ENCODE results near the gene TRMT61A.

DNA sequence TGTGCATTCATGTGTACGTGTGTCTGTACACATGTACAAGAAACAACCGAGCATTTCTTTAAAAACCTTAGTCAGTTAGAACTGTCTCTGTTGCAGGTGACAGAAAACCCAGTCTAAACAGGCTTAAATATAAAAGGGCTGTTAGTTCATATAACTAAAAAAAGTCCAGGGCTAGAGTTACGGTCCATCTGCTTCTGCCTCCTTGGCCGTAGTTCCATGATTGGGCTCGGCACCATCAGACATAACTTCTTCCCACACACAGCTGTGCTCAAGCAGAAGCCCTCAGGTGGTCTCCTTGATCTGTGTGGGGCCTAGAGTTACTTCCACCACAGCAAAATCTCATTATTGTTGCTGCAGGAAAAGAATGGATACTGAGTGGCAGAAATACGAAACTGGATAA, 40.9 kb upstream of the TRMT61A start:
- TF ChIP-seq POLR2A (IDR thresholded peaks at IDR 0.05; ENCODE audit: low read depth, low read length): no peak
- TF ChIP-seq POLR2AphosphoS5 (IDR thresholded peaks at IDR 0.05; ENCODE audit: low read depth, low read length): no peak
- TF ChIP-seq SPI1 (IDR thresholded peaks at IDR 0.05; ENCODE audit: low read depth, low read length): no peak
- TF ChIP-seq TAF1 (IDR thresholded peaks at IDR 0.05; ENCODE audit: low read depth, low read length): no peak
- TF ChIP-seq POU2F2 (IDR thresholded peaks at IDR 0.05; ENCODE audit: low read depth, low read length): no peak
